ENCODE measurements around the gene PDE6G.
"Not testable (repeated sequence)": the region's sequence is repeated elsewhere in the genome, so short reads cannot be mapped to it uniquely, and the experiment has no call there.

Gene PDE6G

DNA sequence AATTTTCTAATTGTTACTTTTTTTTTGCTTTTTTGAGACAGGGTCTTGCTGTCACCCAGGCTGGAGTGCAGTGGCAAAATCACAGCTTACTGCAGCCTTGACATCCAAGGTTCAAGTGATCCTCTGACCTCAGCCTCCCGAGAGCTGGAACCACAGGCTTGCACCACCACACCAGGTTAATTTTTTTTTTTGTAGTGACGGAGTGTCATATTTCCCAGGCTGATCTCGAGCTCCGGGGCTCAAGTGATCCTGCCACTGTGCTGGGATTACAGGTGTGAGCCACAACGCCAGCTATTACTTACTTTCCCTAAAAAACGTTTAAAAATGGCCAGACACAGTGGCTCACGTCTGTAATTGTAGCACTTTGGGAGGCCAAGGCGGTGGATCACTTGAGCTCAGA is 26.1 kb downstream of the PDE6G start:
- no peak overlapping the region for H3K27ac ChIP-seq (ENCODE audit: poor library complexity, severe bottlenecking)
- no peaks in the 10 kb centered on the region for H3K27me3 ChIP-seq (ENCODE audit: insufficient read depth, poor library complexity, severe bottlenecking)
- no peak for DNase-seq (ENCODE audit: low spot score)
- H3K4me1 ChIP-seq (ENCODE audit: insufficient read depth, poor library complexity, severe bottlenecking) = peaks cover under 1% of the 10 kb centered on the region
- H3K9me3 ChIP-seq (ENCODE audit: severe bottlenecking) = no peaks in the 10 kb centered on the region
- no peak overlapping the region for H3K4me3 ChIP-seq (ENCODE audit: severe bottlenecking)
- TF ChIP-seq, protein P1, sequence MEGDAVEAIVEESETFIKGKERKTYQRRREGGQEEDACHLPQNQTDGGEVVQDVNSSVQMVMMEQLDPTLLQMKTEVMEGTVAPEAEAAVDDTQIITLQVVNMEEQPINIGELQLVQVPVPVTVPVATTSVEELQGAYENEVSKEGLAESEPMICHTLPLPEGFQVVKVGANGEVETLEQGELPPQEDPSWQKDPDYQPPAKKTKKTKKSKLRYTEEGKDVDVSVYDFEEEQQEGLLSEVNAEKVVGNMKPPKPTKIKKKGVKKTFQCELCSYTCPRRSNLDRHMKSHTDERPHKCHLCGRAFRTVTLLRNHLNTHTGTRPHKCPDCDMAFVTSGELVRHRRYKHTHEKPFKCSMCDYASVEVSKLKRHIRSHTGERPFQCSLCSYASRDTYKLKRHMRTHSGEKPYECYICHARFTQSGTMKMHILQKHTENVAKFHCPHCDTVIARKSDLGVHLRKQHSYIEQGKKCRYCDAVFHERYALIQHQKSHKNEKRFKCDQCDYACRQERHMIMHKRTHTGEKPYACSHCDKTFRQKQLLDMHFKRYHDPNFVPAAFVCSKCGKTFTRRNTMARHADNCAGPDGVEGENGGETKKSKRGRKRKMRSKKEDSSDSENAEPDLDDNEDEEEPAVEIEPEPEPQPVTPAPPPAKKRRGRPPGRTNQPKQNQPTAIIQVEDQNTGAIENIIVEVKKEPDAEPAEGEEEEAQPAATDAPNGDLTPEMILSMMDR (IDR thresholded peaks at IDR 0.05; ENCODE audit: poor library complexity, severe bottlenecking) = no peak
- ATAC-seq (ENCODE audit: low read depth) = no peak
- H3K36me3 ChIP-seq (ENCODE audit: low read depth) = peaks cover 79% of the 10 kb centered on the region

DNA sequence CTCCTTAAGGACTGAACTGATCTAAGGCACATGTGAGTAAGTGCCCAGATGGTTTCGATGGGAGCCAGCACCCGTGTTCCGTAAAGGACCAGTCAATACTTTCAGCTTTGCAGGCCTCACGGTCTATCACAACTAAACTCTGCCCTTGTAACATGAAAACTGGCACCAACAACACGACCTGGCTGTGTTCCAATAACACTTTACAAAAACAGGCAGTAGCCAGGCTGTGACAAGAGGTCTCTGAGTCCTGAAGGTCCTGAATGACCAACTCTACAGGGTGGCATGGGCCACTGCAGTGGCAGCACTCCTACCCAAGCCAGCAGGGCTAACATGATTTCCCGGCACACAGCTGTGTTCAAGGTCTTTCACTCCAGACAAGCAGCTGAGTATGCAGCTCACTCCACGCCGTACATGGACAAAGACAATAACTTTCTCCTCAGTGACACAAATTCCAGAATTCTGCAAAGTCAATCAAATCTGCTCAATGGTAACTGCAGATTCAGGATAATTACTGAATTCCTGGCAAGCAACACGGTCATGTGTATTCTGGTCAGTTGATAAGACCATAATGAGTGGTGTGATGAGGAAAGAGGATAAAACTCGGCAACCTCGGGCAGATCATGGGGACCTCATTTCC is 34.7 kb downstream of the PDE6G start:
- TF ChIP-seq, protein P1 (IDR thresholded peaks at IDR 0.05; ENCODE audit: poor library complexity, severe bottlenecking) = no peak
- DNase-seq (ENCODE audit: low spot score) (no peak), ATAC-seq (ENCODE audit: low read depth) (no peak)
- H3K4me3 ChIP-seq (ENCODE audit: severe bottlenecking) = no peak overlapping the region
- no peak overlapping the region for H3K27ac ChIP-seq (ENCODE audit: poor library complexity, severe bottlenecking)
- H3K9me3 ChIP-seq (ENCODE audit: severe bottlenecking) = no peaks in the 10 kb centered on the region
- H3K27me3 ChIP-seq (ENCODE audit: insufficient read depth, poor library complexity, severe bottlenecking) = no peaks in the 10 kb centered on the region
- H3K4me1 ChIP-seq (ENCODE audit: insufficient read depth, poor library complexity, severe bottlenecking) = no peaks in the 10 kb centered on the region
- H3K36me3 ChIP-seq (ENCODE audit: low read depth) = peaks cover 86% of the 10 kb centered on the region

DNA sequence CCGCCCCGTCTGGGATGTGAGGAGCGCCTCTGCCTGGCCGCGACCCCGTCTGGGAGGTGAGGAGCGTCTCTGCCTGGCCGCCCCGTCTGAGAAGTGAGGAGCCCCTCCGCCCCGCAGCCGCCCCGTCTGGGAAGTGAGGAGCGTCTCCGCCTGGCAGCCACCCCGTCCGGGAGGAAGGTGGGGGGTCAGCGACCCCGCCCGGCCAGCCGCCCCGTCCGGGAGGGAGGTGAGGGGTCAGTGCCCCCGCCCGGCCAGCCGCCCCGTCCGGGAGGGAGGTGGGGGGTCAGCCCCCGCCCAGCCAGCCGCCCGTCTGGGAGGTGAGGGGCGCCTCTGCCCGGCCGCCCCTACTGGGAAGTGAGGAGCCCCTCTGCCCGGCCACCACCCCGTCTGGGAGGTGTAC is 38.0 kb downstream of the PDE6G start:
- not testable (repeated sequence) for ATAC-seq (ENCODE audit: low read depth); H3K27me3 ChIP-seq (ENCODE audit: insufficient read depth, poor library complexity, severe bottlenecking); H3K4me1 ChIP-seq (ENCODE audit: insufficient read depth, poor library complexity, severe bottlenecking); DNase-seq (ENCODE audit: low spot score); H3K4me3 ChIP-seq (ENCODE audit: severe bottlenecking); H3K27ac ChIP-seq (ENCODE audit: poor library complexity, severe bottlenecking); H3K9me3 ChIP-seq (ENCODE audit: severe bottlenecking)
- H3K36me3 ChIP-seq (ENCODE audit: low read depth) = peaks cover 86% of the 10 kb centered on the region

DNA sequence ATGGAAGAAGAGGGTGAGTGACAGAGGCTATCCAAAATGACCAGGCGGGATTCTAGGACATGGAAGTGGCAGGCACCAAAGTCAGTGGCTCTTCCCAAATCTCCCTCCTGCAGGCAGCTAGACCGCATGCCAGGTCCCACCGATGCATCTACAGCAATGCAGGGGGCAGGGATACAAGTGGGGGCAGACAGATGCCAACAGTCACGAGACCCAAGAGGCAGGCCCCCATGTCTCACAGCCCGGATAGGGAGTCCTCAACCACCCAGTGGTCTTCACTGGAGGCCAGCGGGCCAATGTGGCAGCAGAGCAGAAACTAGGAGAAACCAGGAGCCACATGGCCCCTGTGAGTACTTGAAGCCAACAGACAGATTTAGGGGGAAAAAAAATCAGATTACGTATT is 39.5 kb downstream of the PDE6G start:
- Histone ChIP-seq H3K9me3 (ENCODE audit: severe bottlenecking) (no peaks in the 10 kb centered on the region), H3K4me3 (ENCODE audit: severe bottlenecking) (no peak overlapping the region), H3K36me3 (ENCODE audit: low read depth) (peaks cover 85% of the 10 kb centered on the region), H3K4me1 (ENCODE audit: insufficient read depth, poor library complexity, severe bottlenecking) (no peaks in the 10 kb centered on the region), H3K27me3 (ENCODE audit: insufficient read depth, poor library complexity, severe bottlenecking) (no peaks in the 10 kb centered on the region), H3K27ac (ENCODE audit: poor library complexity, severe bottlenecking) (no peak overlapping the region)
- DNase-seq (ENCODE audit: low spot score) (no peak), ATAC-seq (ENCODE audit: low read depth) (no peak)
- TF ChIP-seq, protein P1 (IDR thresholded peaks at IDR 0.05; ENCODE audit: poor library complexity, severe bottlenecking) = no peak

DNA sequence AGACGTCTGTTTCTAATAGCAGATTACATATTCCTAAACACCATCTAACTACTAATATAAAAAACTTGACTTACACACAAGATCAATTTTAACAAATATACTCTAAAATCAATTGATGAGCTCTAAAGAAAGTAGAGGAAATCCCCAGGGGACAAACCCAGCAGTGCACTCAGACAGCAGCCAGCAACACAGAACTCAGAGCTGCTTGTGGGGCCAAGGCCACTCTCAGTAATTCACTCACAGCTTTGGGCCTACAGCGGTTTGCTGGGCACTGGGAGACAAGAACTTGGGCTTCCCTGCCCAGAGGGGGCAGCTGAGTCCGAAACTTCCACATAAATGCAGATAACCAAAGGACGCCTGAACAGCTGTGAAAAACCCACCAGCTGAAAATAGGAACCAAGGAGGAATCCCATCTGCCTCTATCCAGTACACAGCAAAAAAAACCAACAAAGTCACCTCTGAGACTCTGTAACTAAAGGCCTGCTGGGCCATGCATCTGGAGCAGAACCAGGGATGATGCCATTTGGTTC is 40.9 kb downstream of the PDE6G start:
- Histone ChIP-seq H3K9me3 (ENCODE audit: severe bottlenecking) (no peaks in the 10 kb centered on the region), H3K36me3 (ENCODE audit: low read depth) (peaks cover 80% of the 10 kb centered on the region), H3K4me1 (ENCODE audit: insufficient read depth, poor library complexity, severe bottlenecking) (no peaks in the 10 kb centered on the region), H3K27me3 (ENCODE audit: insufficient read depth, poor library complexity, severe bottlenecking) (no peaks in the 10 kb centered on the region), H3K27ac (ENCODE audit: poor library complexity, severe bottlenecking) (no peak overlapping the region), H3K4me3 (ENCODE audit: severe bottlenecking) (no peak overlapping the region)
- DNase-seq (ENCODE audit: low spot score) (no peak), ATAC-seq (ENCODE audit: low read depth) (no peak)
- TF ChIP-seq, protein P1 (IDR thresholded peaks at IDR 0.05; ENCODE audit: poor library complexity, severe bottlenecking) = no peak
